ENCODE measurements around the gene SNUPN. TPM values are rescaled to one million over a fixed set of nuclear protein-coding genes. Genes with fewer than 3 reads are reported as not detected.
A peak's percentile ranks its signal among the peaks of the same experiment; 100 is the strongest.

SNUPN gene
- total and polyA plus RNA-seq, 8 donors, result 4.7 to 29.2 (median 16.4) TPM

DNA sequence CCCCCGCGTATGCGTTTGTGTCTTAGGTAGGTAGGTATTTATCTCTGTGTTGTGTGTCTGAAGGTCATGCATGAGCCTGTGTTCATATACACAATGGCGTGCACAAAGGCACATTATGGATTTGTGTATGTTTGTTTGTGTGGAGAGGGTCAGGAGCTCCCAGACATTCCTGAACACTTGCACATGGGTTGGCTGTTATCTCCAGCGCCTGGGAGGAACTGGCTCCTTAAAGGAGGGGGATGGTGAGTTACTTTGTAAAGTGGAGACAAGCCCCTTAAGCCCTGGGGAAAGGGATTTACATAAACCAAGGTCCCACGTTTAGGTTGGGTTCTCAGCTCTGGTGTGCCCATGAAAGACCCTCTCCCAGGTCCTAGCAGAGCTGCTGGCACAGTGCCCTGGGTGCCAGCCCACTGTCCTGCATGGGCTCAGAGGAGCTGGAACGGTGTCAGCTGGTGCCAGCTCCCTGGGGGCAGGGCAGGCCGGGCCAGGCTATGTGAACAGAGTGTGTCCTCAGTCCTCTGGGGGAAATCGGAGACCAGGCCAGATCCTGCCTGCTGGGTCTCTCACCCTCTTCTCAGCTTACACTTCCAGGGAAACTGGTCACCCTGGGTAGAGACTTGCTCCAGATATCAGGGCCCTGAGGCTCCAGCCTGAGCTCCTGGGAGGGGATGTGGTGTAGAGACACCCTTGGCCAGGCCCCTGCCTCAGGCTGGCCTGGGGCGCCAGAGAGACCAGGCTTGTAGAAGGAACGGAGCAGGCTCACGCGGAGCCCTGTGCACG lies 47.3 kb upstream of the SNUPN start:
- TF ChIP-seq POLR2AphosphoS5 (IDR thresholded peaks at IDR 0.05), result peak in 2 of 3 donors; percentile 22 to 31
- TF ChIP-seq EP300 (IDR thresholded peaks at IDR 0.05), result no peak
- TF ChIP-seq, protein P1, sequence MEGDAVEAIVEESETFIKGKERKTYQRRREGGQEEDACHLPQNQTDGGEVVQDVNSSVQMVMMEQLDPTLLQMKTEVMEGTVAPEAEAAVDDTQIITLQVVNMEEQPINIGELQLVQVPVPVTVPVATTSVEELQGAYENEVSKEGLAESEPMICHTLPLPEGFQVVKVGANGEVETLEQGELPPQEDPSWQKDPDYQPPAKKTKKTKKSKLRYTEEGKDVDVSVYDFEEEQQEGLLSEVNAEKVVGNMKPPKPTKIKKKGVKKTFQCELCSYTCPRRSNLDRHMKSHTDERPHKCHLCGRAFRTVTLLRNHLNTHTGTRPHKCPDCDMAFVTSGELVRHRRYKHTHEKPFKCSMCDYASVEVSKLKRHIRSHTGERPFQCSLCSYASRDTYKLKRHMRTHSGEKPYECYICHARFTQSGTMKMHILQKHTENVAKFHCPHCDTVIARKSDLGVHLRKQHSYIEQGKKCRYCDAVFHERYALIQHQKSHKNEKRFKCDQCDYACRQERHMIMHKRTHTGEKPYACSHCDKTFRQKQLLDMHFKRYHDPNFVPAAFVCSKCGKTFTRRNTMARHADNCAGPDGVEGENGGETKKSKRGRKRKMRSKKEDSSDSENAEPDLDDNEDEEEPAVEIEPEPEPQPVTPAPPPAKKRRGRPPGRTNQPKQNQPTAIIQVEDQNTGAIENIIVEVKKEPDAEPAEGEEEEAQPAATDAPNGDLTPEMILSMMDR (IDR thresholded peaks at IDR 0.05), result no peak
- TF ChIP-seq POLR2A (IDR thresholded peaks at IDR 0.05), result no peak
- WGBS, 5 donors, result 12 to 38% (median 23%) methylated on average over 14 of the region's 14 CpGs
- intact Hi-C loops (cut with DNase I; ENCODE audit: low total_unique reads), result no loop called here
- no peaks in the 10 kb centered on the region for H3K27me3 ChIP-seq
- H3K4me1 ChIP-seq, result peaks cover 20 to 56% (median 35%) of the 10 kb centered on the region in 4 donors
- H3K36me3 ChIP-seq, result peaks cover 0 to 25% (median 14%) of the 10 kb centered on the region in 4 donors
- H3K27ac ChIP-seq, result peak overlapping the region; percentile 58 to 86 (median 82)
- no peak overlapping the region for H3K4me3 ChIP-seq
- DNase-seq, result peak; percentile 62 to 89
- H3K9me3 ChIP-seq, result no peaks in the 10 kb centered on the region

DNA sequence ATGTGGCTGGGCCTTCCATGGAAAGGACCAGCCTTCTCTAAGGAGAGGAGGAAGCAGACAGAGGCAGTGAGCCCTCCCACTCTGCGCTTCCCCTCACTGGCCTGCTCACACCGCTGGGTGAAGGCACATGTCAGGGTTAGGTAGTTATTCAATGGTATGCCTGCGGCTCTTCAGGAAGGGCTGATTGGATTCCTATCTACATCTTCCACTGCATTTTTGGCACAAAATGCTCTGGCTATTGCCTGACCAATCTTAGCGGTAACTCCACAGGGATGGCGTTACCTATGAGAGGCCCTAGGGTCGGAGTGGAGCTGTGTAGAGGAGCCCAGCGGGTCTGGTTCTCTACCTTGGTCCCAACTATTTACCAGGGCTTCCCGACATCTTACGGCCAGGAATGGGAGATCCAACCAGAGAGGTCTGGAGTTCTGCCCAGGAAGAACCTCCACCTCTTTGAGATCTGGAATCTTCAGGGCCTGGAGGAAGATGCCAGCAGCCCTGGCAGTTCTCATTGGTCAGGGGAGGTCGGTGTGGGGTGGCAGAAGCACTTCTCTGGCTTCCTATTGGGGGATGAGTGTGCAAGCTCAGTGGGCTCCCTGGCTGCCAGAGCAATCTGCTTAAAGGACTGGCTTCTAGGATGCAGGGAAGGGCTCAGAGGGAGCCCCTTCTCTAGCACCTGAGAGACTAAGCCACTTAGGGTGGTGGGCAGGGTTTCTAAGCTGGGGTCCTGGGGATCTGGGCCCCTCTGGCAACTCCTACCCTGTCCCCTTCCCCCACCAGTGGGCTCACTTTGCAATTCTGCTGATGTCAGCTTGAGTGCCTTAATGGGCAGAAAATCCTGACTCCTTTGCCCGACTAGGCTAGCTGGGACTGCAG lies 46.4 kb upstream of the SNUPN start:
- Histone ChIP-seq H3K4me3 (no peak overlapping the region), H3K27me3 (no peaks in the 10 kb centered on the region), H3K36me3 (peaks cover 0 to 17% (median 10%) of the 10 kb centered on the region in 4 donors), H3K4me1 (peaks cover 28 to 61% (median 44%) of the 10 kb centered on the region in 4 donors), H3K9me3 (no peaks in the 10 kb centered on the region), H3K27ac (peak overlapping the region; percentile 33 to 86 (median 82))
- intact Hi-C loops (cut with DNase I; ENCODE audit: low total_unique reads), result no loop called here
- WGBS, 5 donors, result 64 to 77% (median 70%) methylated on average over 9 to 11 of the region's 11 CpGs
- TF ChIP-seq POLR2A (IDR thresholded peaks at IDR 0.05), result no peak
- TF ChIP-seq POLR2AphosphoS5 (IDR thresholded peaks at IDR 0.05), result peak in 1 of 3 donors; percentile 11
- no peak for DNase-seq

DNA sequence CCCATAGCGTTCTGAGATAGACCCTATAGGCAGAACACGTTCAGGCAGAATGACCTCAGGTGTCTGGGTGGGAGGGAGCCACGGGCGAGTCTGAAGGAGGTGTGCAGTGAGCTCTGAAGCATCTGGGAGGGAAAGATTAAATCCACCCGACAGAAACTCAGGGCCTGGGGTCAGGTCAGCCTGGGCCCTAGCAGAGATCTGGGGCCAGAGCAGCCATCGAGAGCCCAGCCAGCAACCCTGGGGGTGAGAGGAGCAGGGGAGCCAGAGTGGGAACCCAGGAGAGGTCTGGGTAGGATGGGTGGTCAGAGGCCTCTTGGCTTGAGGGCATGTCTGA lies 44.3 kb upstream of the SNUPN start:
- WGBS, 5 donors, result 70 to 80% (median 79%) methylated on average over 5 to 6 of the region's 6 CpGs
- peaks cover 38 to 71% (median 59%) of the 10 kb centered on the region in 4 donors for H3K4me1 ChIP-seq

DNA sequence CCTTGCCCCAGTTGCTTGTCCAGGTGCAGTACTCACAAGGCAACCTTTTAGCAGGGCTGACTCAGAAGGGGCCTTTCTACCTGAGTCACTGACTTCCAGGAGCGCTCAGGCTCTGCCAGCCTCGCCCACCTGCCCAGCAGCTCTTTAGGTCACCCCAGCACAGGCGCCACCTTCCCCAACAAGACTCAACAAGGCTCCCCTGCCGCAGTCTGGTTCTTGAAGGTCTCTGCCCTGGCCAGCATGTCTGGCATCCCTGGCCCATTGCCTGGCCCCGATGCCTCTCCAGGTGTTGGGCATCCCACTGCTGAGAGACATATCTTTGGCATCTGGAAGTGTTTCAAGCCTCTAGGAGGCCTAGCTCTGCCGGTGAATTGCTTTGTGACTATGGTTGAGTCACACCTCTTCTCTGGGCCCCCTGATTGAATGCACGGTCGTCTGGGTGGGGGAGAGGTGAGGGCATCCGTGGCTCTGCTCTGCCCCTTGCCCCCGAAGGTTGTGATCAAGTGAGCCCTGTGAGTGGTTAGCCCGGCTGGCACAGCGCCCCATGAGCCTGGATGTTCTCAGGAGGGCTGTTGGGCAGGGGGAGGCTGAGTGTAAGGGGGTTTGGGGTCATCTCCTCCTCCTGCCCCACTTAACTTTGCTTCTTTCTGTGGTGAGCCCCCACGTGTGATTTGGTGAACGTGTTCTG lies 43.8 kb upstream of the SNUPN start:
- intact Hi-C loops (cut with DNase I; ENCODE audit: low total_unique reads), result no loop called here
- H3K4me1 ChIP-seq, result peaks cover 44 to 71% (median 60%) of the 10 kb centered on the region in 4 donors
- WGBS, 5 donors, result 64 to 78% (median 76%) methylated on average over 9 to 14 of the region's 14 CpGs

More for the DNA sequence above, 44.3 kb upstream of the SNUPN start:
- intact Hi-C loops (cut with DNase I; ENCODE audit: low total_unique reads), result no loop called here
- Histone ChIP-seq H3K27me3 (no peaks in the 10 kb centered on the region), H3K4me3 (no peak overlapping the region), H3K36me3 (no peaks in the 10 kb centered on the region), H3K27ac (peak overlapping the region in 2 of 5 donors; percentile 18 to 82), H3K9me3 (no peaks in the 10 kb centered on the region)
- DNase-seq, result no peak
- TF ChIP-seq POLR2AphosphoS5 (IDR thresholded peaks at IDR 0.05) (no peak), EP300 (IDR thresholded peaks at IDR 0.05) (no peak), POLR2A (IDR thresholded peaks at IDR 0.05) (no peak)
- TF ChIP-seq, protein P1 (IDR thresholded peaks at IDR 0.05), result no peak

More for the DNA sequence above, 43.8 kb upstream of the SNUPN start:
- no peaks in the 10 kb centered on the region for H3K27me3 ChIP-seq
- TF ChIP-seq POLR2AphosphoS5 (IDR thresholded peaks at IDR 0.05), result peak in 1 of 3 donors; percentile 24
- TF ChIP-seq, protein P1 (IDR thresholded peaks at IDR 0.05), result no peak
- no peaks in the 10 kb centered on the region for H3K9me3 ChIP-seq
- H3K4me3 ChIP-seq, result no peak overlapping the region
- H3K36me3 ChIP-seq, result no peaks in the 10 kb centered on the region
- H3K27ac ChIP-seq, result peak overlapping the region in 3 of 5 donors; percentile 18 to 88 (median 43)
- peak; percentile 45 to 65 for DNase-seq
